NCI-H2029 treated with DMSO at 0.1 percent for 48 hours (cell line): ENCODE measurements around the gene B4GALNT3.
"Not testable (repeated sequence)": the region's sequence is repeated elsewhere in the genome, so short reads cannot be mapped to it uniquely, and the experiment has no call there.

ENCODE experiments used
- DNase-seq: peaks from one replicate; lab custom pipeline; 2025; lab: John Stamatoyannopoulos, UW

B4GALNT3 gene

DNA sequence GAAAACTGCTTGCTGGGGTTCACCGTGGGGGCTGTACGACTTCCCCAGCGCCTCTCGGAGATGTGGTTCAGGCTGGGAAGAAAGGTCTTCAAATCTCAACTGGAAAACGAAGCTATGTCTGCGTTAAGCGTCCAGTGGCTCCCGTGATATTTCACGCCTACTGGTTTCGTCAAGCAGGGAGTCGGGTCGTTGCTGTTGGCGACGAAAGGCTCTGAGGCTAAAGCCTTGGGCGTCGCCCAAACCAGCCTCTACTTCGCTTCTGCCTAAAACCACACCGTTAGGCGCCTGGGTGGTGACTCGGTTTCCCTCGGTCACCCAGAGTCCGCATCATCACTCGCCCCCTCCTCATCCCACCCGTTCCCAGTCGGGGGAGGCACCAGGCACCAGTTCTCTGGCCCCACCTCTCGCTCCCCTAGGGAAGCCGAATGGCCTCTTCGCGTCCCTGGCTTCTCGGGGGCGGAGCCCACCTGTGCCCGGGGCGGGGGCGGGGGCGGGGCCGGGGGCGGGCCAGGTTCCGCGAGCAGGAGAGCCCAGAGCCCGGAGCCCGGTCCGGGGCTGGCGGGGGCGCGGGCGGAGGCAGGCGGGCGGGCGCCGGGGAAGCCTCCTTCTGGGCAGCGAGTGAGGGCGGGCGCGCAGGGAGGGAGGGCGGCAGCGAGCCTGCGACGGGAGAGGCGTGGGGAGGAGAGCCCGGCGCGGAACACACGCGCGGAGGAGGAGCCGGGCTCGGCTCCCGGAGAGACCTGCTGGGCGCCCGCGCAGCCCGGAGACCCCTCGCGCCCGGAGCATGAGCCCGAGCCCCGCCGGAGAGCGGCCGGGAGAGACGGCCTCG, at the start of gene B4GALNT3:
Gene B4GALNT3, plus strand, starts transcription at position 510 of the 829 bp plus-strand sequence. CDS start 438 bp downstream, outside the sequence.
- DNase-seq, result no peak

DNA sequence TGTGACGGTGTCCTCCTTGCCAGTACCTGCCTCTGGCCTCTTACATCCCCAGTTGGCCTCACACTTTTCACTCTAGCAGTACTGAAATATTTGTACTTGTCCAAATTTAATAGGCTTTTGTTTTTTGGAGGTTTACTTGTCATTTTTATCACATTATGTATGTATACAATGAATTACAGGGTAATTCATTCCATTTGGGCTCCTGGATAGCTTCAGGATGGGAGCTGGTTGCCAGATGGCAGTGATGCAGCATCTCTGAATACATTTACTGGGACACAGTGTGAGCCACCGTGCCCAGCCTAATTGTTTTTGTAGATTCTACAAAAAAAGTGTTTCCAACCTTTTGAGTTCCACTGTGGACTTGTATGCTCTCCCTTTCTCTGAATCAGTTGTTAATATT, 44.9 kb upstream of the B4GALNT3 start:
- no peak for DNase-seq

DNA sequence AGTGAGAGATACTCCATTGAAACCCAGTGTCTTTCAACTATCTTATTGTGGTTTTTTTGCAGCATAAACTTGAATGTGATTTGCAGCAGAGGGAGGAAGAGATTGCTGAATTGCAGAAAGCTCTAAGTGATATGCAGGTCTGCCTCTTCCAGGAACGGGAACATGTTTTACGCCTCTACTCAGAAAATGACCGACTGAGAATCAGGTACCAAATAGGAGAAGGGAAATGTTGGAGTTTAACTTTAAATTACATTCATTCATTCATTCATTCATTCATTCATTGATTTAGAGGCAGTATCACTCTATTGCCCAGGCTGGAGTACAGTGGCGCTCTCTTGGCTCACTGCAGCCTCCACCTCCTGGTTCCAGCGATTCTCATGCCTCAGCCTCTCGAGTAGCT, 41.3 kb upstream of the B4GALNT3 start:
- no peak for DNase-seq

GRCh38 chr12:422526-422925, 37.2 kb upstream of the B4GALNT3 start:
- DNase-seq, result no peak

DNA sequence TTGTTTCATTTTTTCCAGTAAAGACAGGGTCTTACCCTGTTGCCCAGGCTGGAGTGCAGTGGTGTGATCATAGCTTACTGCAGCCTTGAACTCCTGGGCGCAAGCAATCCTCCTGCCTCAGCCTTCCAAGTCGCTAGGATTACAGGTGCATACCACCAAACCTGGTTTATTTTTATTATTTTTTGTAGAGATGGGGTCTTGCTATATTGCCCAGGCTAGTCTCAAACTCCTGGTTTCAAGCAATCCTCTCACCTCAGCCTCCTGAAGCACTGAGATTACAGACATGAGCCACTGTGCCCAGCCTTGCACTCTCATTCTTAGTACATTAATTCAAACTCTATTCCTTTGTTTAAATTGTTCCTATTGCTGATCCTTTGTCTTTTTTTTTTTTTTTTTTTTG, 24.0 kb upstream of the B4GALNT3 start:
- DNase-seq, result not testable (repeated sequence)

- no peak for DNase-seq
Measured at GRCh38 chr12:442235-442884, 17.4 kb upstream of the B4GALNT3 start.

DNA sequence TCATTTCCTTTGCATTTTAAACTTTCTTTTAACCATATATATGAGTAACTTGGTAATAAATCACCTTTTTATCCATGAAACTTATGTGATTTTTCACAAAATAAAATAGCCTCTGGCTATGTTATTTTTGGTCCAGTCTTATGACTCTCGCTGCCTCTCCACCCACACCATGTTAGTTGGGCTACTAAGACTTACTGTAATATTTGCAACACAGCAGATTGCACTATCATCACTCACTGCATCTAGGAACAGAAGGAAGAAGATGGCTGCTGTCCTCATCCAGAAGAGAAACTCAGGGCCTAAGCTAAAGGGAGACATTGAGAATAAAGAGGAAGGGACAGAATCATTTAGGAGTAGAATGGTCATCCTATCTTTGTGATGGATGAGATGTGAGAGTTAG, 12.6 kb upstream of the B4GALNT3 start:
- no peak for DNase-seq

DNA sequence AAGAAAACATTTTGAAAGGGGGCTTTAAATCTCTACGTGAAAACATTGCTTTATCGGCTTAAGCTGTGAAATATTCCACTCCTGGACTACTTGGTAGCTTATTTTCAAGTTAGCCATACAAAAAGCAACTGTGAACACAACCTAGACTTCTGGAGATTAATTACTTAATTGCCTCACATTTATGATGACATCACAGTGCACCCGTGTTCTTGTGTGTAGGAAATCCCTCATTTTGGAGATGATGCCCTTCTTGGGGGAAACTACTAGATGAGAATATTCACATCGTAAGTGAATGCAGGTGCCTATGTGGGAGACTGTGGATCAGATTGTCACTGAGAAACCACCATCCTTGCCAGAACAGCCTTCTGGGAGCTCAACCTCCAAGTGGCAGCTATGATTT, 10.5 kb upstream of the B4GALNT3 start:
- no peak for DNase-seq

DNA sequence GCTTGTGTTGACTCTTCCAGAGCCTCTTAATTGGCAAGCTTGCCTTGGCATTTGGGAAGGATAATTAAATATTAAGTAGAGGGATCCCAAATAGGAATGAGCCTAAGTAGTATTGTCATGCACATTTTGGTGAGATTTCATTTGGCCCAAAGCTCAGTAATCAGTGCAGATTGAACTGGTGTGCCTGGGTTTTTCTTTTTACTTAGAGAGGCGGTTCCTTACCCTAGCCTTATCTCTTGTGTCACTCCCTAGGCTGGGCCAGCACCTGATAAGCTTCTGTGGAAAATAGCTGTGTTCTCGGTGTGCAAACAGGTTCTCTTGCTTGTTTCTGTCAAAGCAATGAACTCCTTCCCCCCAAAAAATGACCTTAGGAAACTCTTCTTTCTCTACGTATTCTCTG, 9.3 kb upstream of the B4GALNT3 start:
- DNase-seq, result no peak

GRCh38 chr12:452667-453210, 7.0 kb upstream of the B4GALNT3 start:
- DNase-seq, result no peak

GRCh38 chr12:454833-455232, 4.9 kb upstream of the B4GALNT3 start:
- no peak for DNase-seq

- DNase-seq, result no peak
Measured at GRCh38 chr12:455821-456220, 3.9 kb upstream of the B4GALNT3 start.

- no peak for DNase-seq
Measured at GRCh38 chr12:457676-458075, 2.1 kb upstream of the B4GALNT3 start.

DNA sequence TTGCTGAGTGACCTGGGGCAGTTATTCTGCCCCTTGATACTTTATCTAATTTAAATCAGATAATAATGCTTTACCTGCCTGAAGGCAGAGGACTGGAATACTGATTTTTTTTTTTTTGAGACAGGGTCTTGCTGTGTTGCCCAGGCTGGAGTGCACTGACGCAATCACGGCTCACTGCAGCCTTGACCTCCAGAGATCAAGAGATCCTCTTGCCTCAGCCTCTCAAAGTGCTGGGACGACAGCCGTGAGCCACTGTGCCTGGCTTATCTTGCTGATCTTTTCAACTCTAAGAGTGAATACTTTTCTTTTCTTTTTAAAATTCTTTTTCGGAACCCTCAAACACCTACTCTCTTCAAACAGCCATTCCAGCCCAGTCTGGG, 699 bp upstream of the B4GALNT3 start:
- DNase-seq, result no peak

GRCh38 chr12:460261-461230, 807 bp downstream of the B4GALNT3 start:
- no peak for DNase-seq

DNA sequence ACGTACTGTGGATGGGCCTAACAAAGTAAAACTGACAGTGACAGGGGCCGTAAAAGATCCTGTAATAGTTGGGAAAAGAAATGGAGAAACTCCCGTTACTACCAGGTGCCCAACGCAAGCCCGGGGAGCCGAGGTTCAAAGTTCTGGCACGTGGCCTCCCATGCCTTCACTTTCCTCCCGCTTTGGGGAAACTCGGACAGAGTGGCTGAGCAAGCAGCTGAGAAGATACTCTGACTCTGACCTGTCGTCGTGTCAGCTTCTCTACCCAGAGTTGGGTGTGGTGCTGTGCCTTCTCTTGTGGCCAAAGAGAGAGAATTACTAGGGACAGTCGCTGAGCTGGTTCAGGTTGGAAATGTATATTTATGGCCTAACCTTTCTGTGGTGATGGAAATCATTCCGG, 1.7 kb downstream of the B4GALNT3 start:
- DNase-seq, result no peak

DNA sequence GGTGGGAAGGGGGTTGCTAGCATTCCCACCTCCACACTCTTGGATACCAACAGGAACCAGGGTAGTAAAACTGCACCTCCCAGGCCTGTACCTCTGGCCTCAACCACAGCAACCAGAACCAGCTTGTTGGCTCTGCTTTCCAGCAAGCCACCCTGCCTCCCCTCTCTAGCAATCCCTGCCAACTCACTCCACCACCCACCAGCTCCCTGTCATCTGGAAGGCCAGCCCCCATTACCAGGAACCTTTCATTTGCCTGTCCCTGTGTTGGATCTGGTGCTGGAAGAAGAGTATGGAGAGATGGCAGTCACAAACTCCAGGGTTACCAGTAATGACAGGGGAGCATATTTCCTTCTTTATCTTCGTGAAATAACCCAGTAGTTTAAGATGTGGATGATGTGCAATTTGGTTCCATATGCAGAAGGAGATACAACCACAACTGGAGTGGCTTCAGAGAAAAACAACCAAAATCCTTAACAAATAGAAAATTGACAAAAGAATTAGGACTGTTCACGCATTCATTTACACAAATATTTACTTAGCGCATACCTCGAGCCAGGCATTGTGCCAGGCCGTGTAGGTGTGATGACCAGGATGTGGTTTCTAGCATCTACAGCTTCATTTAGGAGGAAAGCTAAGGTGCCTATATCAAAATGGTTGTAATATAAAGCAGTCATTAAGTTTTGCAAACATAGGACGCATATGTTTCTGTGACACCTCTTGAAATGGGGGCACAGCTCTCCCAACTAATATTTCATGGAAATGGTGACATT, 3.4 kb downstream of the B4GALNT3 start:
- DNase-seq, result peak; percentile 71

DNA sequence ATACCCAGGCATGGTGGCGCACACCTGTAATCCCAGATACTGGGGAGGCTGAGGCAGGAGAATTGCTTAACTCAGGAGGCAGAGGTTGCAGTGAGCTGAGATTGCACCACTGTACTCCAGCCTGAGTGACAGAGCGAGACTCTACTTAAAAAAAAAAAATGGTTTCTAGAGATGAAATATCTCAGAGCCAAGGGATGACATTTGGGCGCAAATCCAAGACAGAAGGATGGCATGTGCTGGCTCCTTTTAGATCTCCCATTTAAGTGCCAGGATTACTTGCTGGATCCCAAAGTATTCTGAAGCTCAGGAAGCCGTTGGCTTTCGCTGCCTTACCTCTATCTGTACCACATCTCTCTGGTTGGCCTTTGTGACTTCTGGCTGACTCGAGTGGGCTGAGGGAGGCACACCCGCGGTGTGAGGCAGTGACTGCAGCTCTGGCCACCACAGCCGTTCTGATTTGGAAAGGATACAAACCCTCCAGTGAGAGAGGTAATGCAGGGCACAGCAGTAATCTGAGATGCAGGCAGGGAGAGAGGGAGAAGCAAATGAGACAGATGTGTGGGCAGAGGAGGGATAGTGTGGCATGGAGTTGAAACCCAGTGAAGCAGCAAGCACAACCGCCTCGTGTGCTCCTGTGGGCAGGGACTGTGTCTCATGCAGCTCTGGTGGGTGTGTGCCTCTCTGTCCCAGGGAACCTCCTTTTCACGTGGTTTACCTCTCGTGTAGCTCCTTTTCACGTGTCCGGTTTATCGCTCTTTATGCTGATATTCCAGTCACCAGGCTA, 4.9 kb downstream of the B4GALNT3 start:
- DNase-seq, result peak; percentile 74

DNA sequence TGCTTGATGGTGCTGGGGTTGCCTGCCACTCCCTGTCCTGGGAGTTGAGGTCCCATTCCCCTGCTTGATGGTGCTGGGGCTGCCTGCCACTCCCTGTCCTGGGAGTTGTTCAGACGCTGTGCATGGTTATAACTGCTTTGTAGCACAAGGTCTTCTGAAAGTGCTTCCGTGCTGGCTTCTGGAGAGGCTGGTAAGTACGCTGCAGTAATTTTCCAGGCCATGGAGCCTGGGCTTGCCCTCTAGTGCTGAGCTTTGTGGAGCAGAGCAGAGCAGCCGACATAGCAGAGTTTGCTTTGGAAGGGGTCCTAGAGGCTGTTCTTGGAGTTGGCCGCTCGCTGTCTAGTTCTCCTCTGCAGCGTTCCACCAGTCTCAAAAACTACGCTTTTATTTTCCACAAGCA, 6.3 kb downstream of the B4GALNT3 start:
- no peak for DNase-seq

DNA sequence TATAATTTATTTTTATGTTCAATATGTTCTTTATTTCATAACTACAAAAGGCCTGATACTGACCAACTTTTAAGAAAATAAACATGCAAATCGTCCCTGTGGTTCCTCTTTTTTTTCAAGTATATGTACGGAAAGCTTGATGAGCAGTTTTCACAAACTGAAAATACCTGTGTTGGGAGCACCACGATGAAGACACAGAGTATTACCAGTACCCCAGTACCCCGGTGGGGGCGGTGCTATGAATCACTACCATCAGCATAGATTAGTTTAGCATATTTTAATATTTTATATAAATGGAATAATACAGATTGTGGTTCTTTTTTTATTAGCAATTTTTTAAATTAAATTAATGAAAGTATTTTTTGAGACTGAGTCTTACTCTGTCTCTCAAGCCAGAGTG, 7.0 kb downstream of the B4GALNT3 start:
- no peak for DNase-seq

GRCh38 chr12:467591-467990, 7.9 kb downstream of the B4GALNT3 start:
- no peak for DNase-seq
